Skeletal muscle cell (primary cell): ENCODE measurements around the gene DDX42.
A peak's percentile ranks its signal among the peaks of the same experiment; 100 is the strongest.
"Not testable (repeated sequence)": the region's sequence is repeated elsewhere in the genome, so short reads cannot be mapped to it uniquely, and the experiment has no call there.

Experiments
- DNase-seq: peaks from one replicate; pipeline ENCODE4 v3.0.0-alpha.2; 2010; ENCODE audit warnings: low read depth
- H3K4me3 ChIP-seq: 2 replicates; pipeline ENCODE4 v1.5.1; 2011; ENCODE audit warnings: low read depth, mild to moderate bottlenecking, control low read depth, low read length, moderate library complexity

The DDX42 gene

DNA sequence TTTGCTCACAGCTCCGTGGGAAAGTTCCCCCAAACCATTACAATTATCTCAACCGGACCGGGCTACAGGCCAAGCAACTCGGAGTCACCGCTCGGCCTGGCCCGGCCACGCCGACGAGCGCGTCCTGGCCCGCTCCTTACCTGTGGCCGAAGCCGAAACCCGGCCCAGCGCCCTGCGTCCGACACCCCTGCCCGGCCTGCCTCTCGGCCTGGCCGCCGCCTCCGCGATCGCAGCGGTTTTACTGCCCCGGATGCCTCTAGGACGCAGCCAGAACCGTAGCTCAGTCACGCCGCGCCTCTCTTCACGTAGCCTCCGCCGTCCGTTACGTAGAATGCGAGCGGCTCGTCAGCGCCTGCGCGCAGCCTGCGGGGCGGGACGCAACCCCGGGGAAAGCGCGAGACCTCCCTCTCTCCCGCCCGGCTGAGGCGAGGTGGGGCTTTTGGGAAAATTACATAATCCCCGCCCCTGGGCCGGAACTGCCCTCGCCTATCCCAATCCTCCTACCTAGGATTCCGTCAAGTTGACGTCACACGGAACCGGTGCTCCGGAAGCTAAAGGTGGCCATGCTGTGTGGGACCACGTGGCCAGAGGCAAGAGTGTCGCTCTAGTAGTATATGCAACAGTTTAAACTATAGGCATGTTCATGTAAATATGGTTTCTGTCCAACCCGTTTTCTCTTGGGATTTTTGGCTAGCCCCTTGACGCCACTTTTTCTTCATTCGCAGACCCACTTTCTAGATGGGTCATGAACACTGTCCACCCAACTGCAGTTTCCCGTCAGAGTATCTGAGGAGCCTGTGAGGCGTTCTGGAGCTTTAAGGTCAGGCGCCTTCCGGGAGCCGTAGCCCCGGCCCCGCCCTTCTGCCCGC lies 464 bp upstream of the DDX42 start, which contains the start of gene CCDC47:
Gene CCDC47 (minus strand): TSS at position 326 of the 869 bp plus-strand sequence. CDS start 7,422 bp downstream, outside the sequence.
- H3K4me3 ChIP-seq, result peak within 1 kb of the TSS; percentile 87
- peak; percentile 96 for DNase-seq

DNA sequence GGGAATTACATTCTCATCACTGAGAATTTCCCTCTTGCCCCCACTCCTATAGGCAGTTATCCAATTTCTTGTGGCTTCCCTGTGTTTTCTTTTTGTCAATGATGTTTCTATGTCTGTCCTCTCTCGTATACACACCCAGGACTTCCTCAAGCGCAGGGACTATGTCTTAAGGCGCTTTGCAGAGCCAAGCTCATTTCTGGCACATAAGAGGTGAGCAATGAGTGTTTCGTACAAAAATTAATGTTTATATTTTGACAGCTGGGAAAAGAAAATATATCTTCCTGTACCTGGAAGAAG lies 947 bp downstream of the DDX42 start:
- H3K4me3 ChIP-seq, result peak overlapping the region; percentile 87
- no peak for DNase-seq

DNA sequence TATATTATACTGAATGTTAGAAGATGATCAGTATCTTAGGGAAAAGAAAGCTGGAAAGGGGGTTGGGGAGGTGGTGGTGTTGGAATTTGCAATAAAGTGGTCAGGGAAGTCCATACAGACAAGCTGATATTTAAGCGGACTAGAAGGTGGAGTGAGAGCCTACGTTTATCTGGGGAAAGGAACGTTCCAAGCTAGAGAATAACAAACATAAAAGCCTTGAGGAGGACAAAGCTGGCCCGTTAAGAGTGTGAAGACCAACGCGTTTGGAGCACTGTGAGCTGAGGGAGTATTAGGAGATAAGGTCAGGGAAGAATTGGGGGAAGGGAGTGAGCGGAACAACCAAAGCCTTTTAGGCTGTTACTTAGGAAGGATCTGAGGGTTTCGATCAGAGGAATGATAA lies 1.4 kb downstream of the DDX42 start:
- H3K4me3 ChIP-seq, result peak overlapping the region; percentile 87
- DNase-seq, result no peak

DNA sequence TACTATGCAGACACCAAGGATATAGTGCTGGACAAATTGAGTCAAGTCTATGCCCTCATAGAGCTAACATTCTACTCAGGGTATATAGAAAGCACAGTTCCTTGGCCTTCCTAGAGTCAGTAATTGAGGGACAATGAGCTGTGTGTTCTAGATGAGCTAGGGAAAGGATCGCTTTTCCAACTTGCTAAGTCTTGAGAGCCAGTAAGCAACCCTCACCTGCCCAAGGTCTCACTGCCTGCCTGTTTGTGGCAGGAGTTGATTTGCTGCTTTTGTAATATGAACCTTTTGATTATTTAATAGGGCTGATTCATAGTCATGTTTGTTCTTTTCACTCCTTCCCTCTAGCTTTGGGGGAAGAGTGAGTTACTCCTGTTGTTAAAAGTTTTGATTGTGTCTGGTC lies 6.5 kb downstream of the DDX42 start:
- no peak for DNase-seq

DNA sequence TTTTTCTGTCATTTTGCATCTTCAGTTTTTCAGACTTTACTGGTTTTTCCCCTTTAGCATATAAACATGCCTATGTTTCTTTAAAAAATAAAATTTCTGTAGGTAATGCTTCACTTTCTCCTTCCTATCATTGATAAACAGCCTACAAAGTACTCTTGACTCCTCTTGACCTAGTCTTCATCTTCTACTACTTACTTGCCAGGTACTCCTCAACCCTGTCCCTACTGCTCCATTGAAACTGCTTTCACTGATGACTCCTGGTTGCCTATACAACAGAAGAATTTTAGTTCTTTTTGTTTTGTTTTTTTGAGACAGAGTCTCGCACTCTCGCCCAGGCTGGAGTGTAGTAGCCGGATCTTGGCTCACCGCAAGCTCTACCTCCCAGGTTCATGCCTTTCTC lies 7.0 kb downstream of the DDX42 start:
- H3K4me3 ChIP-seq, result no peak overlapping the region
- DNase-seq, result no peak

More for the DNA sequence above, 6.5 kb downstream of the DDX42 start:
- H3K4me3 ChIP-seq, result no peak overlapping the region

DNA sequence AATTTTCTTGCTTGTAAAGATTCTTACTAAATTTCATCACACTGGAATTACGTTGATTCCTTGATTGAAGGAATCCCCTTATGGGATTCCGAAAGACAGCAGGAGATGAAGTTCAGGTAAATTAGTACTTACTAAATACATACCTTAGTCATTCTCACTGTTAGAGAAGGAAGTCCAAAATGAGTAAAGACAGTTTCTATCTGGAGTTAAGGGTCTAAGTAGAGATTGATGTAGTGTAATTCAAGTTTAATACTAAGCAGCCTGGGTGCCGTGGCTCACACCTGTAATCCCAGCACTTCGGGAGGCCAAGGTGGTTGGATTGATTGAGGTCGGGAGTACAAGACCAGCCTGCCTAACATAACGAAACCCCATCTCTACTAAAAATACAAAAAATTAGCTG lies 9.6 kb downstream of the DDX42 start:
- DNase-seq, result no peak
- no peak overlapping the region for H3K4me3 ChIP-seq

DNA sequence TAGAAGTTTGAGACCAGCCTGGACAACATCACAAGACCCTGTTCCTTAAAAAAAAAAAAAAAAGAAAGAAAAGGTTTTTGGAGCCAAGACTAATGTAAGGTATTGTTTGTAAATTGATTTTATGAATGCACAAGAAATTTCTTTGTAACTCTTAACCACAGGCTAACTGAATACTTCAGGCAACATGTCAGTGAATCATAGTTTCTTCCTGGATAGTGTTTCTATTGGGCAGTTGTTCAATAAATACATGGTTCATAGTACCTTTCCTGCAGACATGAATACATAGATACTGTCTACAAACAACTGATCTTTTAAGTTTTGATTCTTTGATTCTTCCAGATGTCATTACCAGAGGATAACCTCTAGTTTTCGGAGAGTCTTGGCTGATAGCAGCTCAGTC lies 11.6 kb downstream of the DDX42 start:
- no peak for DNase-seq
- no peak overlapping the region for H3K4me3 ChIP-seq

DNA sequence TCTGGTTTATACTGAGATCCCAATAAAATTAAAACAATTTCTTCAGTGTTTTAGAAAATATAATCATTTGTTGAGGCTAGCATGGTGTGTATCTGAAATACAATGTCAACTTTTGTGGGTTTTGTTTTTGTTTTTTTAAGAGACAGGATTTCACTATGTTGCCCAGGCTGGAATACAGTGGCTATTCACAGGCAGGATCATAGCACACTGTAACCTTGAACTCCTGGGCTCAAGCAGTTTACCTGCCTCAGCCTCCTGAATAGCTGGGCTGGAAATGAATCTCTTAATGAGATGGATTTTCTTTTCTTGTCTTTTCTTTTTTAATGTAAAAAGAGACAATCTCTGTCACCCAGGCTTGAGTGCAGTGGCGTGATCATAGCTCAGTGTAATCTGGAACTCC lies 12.1 kb downstream of the DDX42 start:
- H3K4me3 ChIP-seq, result no peak overlapping the region
- no peak for DNase-seq

DNA sequence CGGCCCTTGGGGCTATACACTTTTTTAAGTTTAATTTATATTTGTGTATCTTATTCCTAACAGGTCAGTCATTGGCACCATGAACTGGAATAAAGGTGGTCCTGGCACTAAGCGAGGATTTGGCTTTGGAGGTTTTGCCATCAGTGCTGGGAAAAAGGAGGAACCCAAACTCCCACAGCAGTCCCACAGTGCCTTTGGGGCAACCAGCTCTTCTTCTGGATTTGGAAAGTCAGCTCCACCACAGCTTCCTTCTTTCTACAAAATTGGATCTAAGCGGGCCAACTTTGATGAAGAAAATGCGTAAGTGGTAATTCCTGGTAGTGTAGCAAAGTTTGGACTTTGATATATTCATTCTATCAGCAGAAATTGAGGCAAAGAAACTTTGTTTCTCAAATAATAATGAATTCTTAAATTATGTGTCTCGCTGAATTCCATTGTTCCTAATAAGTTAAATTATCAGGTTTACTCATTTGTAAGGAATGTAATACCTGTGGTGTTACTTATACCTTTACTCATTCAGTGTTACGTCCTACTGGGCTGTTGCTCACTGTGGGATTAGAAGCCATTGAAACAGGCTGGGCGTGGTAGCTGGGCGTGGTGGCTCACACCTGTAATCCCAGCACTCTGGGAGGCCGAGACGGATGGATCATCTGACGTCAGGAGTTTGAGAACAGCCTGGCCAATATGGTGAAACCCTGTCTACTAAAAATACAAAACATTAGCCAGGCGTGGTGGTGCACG lies 13.2 kb downstream of the DDX42 start:
- H3K4me3 ChIP-seq, result no peak overlapping the region
- DNase-seq, result no peak

DNA sequence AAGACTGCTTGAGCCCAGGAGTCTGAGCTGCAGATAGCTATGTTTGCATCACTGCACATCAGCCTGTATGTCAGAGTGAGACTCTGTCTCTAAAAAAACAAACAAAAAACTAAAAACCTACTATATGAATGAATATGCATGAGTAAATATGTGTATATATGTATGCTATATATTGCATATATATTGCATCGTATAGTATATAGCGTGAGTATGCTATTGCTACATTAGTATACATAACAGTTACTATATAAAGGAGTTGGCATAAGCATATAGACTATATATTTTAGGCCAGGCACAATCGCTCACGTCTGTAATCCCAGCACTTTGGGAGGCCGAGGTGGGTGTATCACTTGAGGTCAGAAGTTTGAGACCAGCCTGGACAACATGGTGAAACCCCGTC lies 16.1 kb downstream of the DDX42 start:
- DNase-seq, result no peak
- H3K4me3 ChIP-seq, result no peak overlapping the region

DNA sequence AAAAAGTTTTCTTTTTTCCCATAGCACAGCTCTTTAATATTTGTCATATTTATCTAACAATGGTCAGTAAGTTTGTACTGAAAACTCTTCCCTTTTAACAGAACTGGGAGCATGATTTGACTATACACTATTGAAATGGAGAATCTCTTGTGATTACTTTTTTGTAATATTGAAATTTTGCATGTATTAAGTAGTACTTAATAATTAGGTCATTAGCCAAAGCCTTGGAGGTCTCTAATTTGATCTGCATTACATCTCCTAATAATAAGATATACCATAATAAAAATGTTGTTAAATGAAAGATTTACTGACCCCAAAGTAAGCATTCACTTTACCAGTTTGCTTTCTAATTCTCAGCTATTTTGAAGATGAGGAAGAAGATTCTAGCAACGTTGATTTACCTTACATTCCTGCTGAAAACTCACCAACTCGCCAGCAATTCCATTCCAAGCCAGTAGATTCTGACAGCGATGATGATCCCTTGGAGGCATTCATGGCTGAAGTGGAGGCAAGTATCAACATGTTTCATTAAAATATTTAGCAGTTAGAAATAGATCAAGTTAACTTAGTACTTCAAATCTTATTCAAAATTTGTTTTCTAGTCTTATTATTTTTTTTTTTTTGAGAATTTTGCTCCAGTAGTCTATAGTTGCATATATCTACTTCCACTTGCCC lies 18.2 kb downstream of the DDX42 start:
- no peak for DNase-seq
- no peak overlapping the region for H3K4me3 ChIP-seq

DNA sequence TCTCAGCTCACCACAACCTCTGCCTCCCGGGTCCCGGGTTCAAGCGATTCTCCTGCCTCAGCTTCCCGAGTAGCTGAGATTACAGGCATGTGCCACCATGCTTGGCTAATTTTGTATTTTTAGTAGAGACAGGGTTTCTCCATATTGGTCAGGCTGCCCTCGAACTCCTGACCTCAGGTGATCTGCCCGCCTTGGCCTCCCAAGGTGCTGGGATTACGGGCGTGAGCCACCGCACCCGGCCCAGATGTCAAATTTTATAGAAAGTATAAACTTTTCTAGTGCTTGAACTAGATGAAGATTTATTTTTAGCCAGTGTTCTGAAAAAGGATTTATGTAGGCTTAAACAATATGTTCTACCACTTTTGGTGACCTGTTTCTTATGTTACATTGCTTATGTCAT lies 22.4 kb downstream of the DDX42 start:
- DNase-seq, H3K4me3 ChIP-seq: not testable (repeated sequence)

DNA sequence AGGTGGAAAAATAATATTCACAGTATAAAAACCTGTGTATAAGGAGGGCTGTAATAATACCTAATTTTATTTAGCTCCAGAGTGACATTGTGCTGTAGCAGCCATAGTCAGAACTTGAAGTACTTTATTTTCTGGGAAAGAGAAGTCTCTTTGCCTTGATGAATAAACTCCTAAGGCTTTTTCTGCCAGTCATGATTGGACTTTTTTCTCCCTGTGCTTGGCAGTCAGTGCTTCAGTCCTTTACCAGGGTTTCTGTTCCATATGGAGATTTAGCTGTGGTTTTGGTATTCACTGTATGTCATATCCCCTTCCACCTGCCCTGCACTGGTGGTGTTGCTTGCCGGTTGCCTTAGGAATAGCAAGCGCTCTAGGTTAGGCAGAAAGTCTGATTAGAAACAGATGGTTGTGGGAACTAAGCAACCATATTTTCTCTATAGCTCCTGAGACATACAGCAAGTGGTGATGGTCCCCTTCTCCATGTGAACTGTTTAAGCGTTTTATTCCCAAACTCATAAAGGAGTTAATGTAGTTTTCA lies 24.7 kb downstream of the DDX42 start:
- DNase-seq, result no peak
- no peak overlapping the region for H3K4me3 ChIP-seq

DNA sequence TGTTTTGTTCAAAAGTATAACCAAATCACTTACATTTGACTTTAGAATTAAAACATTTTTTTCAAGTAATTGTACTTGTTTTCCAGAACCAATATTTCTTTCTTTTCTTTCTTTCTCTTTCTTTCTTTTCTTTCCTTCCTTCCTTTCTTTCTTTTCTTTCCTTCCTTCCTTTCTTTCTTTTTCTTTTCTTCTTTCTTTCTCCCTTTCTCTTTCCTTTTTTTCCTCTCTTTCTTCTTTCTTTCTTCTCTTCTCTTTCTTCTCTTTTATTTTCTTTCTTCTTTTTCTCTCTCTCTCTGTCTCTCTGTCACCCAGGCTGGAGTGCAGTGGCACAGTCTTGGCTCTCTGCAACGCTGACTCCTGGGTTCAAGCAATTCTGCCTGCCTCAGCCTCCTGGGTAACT lies 26.8 kb downstream of the DDX42 start:
- DNase-seq, result no peak
- H3K4me3 ChIP-seq, result no peak overlapping the region

DNA sequence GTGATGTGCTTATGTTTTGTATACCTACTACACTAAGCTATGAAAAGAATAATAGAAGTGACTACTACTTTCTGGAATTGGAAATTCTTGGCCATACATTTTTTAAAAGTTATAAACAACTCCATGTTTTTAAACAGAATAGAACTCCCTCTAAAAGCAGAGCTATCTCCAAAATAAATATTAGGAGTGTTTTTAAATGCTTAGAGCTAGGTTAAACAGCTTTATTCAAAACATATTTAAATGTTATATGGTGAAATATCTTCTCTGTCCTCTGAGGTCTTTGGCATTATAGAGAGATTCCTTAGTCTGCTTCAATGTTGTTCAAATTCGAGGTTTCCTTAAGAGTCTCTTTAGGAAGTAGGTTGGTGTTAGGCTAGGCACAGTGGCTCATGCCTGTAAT lies 30.4 kb downstream of the DDX42 start:
- no peak overlapping the region for H3K4me3 ChIP-seq
- no peak for DNase-seq

DNA sequence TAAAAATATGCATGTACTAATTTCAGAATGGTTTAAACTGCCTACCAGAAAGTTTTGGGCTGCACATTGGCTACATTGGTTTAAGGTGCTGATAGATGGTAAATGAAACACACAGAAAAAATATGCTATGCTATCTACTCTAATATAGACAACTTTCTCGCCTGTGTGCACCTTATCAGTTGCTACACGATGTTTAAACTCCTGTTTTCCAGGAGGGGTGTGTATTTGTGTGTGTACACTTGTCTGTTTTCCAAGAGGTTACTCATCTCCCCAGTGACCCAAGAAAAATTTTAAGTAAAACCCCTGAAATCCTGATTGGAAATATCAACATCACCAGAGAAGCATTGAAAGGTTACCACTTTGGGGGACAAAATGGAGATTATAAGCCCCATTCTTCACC lies 31.6 kb downstream of the DDX42 start:
- DNase-seq, result no peak
- no peak overlapping the region for H3K4me3 ChIP-seq

DNA sequence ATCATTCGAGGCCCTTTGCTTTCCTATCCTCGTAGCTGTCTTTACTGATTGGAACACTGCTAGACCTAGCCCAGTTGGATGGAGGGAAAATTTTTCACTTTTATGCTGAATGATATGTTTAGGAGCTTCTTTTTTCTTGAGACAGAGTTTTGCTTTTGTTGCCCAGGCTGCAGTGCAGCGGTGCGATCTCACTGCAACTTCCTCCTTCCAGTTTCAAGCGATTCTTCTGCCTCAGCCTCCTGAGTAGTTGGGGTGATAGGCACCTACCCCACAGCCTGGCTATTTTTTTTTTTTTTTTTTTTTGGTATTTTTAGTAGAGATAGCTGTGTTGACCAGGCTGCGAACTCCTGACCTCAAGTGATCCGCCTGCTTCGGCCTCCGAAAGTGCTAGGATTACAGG lies 36.0 kb downstream of the DDX42 start:
- no peak for DNase-seq
- H3K4me3 ChIP-seq, result no peak overlapping the region

DNA sequence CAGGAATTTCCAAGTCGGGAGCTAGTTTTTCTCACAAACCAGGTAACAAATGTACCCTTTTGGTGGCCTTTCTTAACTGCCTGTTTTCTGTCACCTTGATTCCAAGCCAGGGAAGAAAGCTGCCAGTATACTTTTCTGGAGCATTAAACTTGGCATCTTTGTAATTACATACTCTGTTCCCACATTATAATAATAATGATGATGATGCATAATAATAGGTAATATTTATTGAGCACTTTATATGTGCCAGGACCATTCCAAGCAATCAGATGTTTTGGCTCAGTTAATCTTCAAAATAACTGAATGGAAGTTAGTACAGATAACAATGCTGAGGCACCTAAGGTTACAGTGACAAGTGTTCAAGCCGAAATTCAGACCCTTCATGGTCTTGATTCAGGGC lies 42.2 kb downstream of the DDX42 start:
- H3K4me3 ChIP-seq, result no peak overlapping the region
- no peak for DNase-seq

DNA sequence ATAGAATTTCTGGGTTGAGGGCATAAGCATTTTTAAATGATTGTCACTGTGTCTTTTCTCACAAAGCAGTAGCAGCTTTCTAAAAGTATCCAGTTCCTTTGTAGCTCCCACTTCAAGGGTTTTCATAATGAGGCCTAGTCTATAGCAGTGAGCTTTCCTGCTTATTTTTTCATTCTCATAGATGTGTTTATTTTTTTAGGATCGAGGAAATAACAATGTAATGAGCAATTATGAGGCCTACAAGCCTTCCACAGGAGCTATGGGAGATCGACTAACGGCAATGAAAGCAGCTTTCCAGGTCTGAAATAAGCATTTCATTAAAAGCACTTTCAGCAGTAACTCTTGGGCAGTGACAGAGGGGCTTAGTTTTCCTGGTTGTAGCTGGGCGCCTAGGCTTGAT lies 42.7 kb downstream of the DDX42 start:
- DNase-seq, result no peak
- no peak overlapping the region for H3K4me3 ChIP-seq

DNA sequence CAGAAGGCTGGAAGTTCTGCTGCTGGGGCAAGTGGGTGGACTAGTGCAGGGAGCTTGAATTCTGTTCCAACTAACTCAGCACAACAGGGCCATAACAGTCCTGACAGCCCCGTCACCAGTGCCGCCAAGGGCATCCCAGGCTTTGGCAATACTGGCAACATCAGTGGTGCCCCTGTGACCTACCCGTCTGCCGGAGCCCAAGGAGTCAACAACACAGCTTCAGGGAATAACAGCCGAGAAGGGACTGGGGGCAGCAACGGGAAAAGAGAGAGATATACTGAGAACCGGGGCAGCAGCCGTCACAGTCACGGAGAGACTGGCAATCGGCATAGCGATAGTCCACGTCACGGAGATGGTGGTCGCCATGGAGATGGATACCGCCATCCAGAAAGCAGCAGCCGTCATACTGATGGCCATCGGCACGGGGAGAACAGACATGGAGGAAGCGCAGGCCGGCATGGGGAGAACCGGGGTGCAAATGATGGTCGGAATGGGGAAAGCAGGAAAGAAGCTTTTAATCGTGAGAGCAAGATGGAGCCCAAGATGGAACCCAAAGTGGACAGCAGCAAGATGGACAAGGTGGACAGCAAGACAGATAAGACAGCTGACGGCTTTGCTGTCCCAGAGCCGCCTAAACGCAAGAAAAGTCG lies 43.9 kb downstream of the DDX42 start:
- no peak for DNase-seq

More for the DNA sequence above, 43.9 kb downstream of the DDX42 start:
- H3K4me3 ChIP-seq, result no peak overlapping the region
